ENCODE results near the gene RSRC1. TPM values are rescaled to one million over a fixed set of nuclear protein-coding genes. Genes with fewer than 3 reads are reported as not detected.

RSRC1 gene
- total and polyA plus RNA-seq, 2 donors (not counting 1 experiment from before 2014, with no cell fraction given): 4.5 to 54.6 TPM

GRCh38 chr3:158453865-158454264 is 344.0 kb downstream of the RSRC1 start:
- peaks cover 14% of the 10 kb centered on the region for H3K4me1 Mint-ChIP-seq
- H3K4me3 ChIP-seq (ENCODE audit: control extremely low read depth in 1 of 5, extremely low read depth in 1 of 5, insufficient read depth in 1 of 5, low read depth in 2 of 5, low read length in 4 of 5): no peak overlapping the region
- ATAC-seq (ENCODE audit: low read depth) (no peak), DNase-seq (no peak)
- ChIA-PET POLR2A (no interaction called here), CTCF (no interaction called here)
- no peaks in the 10 kb centered on the region for H3K9me3 Mint-ChIP-seq (ENCODE audit: insufficient read depth)
- TF ChIP-seq CTCF (IDR thresholded peaks at IDR 0.05): no peak
- no peak for TF ChIP-seq EZH2 (IDR thresholded peaks at IDR 0.05; ENCODE audit: borderline replicate concordance, insufficient read depth, low read depth, low read length, poor library complexity, severe bottlenecking)
- no peak overlapping the region for H3K9ac ChIP-seq (ENCODE audit: low read length)
- H3K4me2 ChIP-seq (replicated peaks; ENCODE audit: low read depth, low read length, poor library complexity, severe bottlenecking): no peak overlapping the region
- H3K27ac ChIP-seq (ENCODE audit: low read length in 2 of 2): no peak overlapping the region
- H3K36me3 ChIP-seq (replicated peaks in 1 of 2; ENCODE audit: control extremely low read depth in 1 of 2, control insufficient read depth in 1 of 2, extremely low read depth in 1 of 2, insufficient read depth in 2 of 2, low read length in 1 of 2): no peaks in the 10 kb centered on the region
- no peaks in the 10 kb centered on the region for H3K27me3 Mint-ChIP-seq
- no peak overlapping the region for H3K27ac Mint-ChIP-seq
- no peak overlapping the region for H2AFZ ChIP-seq (ENCODE audit: insufficient read depth, low read depth, low read length, poor library complexity, severe bottlenecking)
- no peaks in the 10 kb centered on the region for H4K20me1 ChIP-seq (ENCODE audit: control insufficient read depth, insufficient read depth, low read length, poor library complexity, severe bottlenecking)
- H3K27me3 ChIP-seq (replicated peaks in 1 of 4; ENCODE audit: control extremely low read depth in 1 of 4, control insufficient read depth in 3 of 4, insufficient read depth in 4 of 4, low read length in 3 of 4): no peaks in the 10 kb centered on the region
- H3K4me1 ChIP-seq (ENCODE audit: control insufficient read depth in 2 of 2, insufficient read depth in 2 of 2, low read length in 2 of 2): peaks cover 0 to 7% of the 10 kb centered on the region in 2 donors
- no peak overlapping the region for H3K4me3 Mint-ChIP-seq
- no peaks in the 10 kb centered on the region for H3K79me2 ChIP-seq (ENCODE audit: control insufficient read depth, insufficient read depth, low read length)
- H3K9me3 ChIP-seq (ENCODE audit: control extremely low read depth in 1 of 3, control insufficient read depth in 2 of 3, insufficient read depth in 1 of 3, low read length in 2 of 3): no peaks in the 10 kb centered on the region
- intact Hi-C loops (cut with micrococcal nuclease): no loop called here

- Histone ChIP-seq H4K20me1 (ENCODE audit: control insufficient read depth, insufficient read depth, low read length, poor library complexity, severe bottlenecking) (no peaks in the 10 kb centered on the region), H3K4me1 (ENCODE audit: control insufficient read depth in 2 of 2, insufficient read depth in 2 of 2, low read length in 2 of 2) (peaks cover 0 to 7% of the 10 kb centered on the region in 2 donors), H3K9ac (ENCODE audit: low read length) (no peak overlapping the region), H2AFZ (ENCODE audit: insufficient read depth, low read depth, low read length, poor library complexity, severe bottlenecking) (no peak overlapping the region), H3K36me3 (replicated peaks in 1 of 2; ENCODE audit: control extremely low read depth in 1 of 2, control insufficient read depth in 1 of 2, extremely low read depth in 1 of 2, insufficient read depth in 2 of 2, low read length in 1 of 2) (no peaks in the 10 kb centered on the region), H3K27ac (ENCODE audit: low read length in 2 of 2) (no peak overlapping the region), H3K79me2 (ENCODE audit: control insufficient read depth, insufficient read depth, low read length) (no peaks in the 10 kb centered on the region), H3K4me2 (replicated peaks; ENCODE audit: low read depth, low read length, poor library complexity, severe bottlenecking) (no peak overlapping the region), H3K9me3 (ENCODE audit: control extremely low read depth in 1 of 3, control insufficient read depth in 2 of 3, insufficient read depth in 1 of 3, low read length in 2 of 3) (no peaks in the 10 kb centered on the region), H3K4me3 (ENCODE audit: control extremely low read depth in 1 of 5, extremely low read depth in 1 of 5, insufficient read depth in 1 of 5, low read depth in 2 of 5, low read length in 4 of 5) (no peak overlapping the region), H3K27me3 (replicated peaks in 1 of 4; ENCODE audit: control extremely low read depth in 1 of 4, control insufficient read depth in 3 of 4, insufficient read depth in 4 of 4, low read length in 3 of 4) (no peaks in the 10 kb centered on the region)
- peaks cover 14% of the 10 kb centered on the region for H3K4me1 Mint-ChIP-seq
- CTCF ChIA-PET: no interaction called here
- ATAC-seq (ENCODE audit: low read depth): no peak
- H3K4me3 Mint-ChIP-seq: no peak overlapping the region
- intact Hi-C loops (cut with micrococcal nuclease): no loop called here
- no peaks in the 10 kb centered on the region for H3K27me3 Mint-ChIP-seq
- POLR2A ChIA-PET: no interaction called here
- TF ChIP-seq CTCF (IDR thresholded peaks at IDR 0.05) (no peak), EZH2 (IDR thresholded peaks at IDR 0.05; ENCODE audit: borderline replicate concordance, insufficient read depth, low read depth, low read length, poor library complexity, severe bottlenecking) (no peak)
- 79% methylated on average over 4 of the region's 5 CpGs for WGBS (ENCODE audit: insufficient coverage)
- no peak overlapping the region for H3K27ac Mint-ChIP-seq
- H3K9me3 Mint-ChIP-seq (ENCODE audit: insufficient read depth): no peaks in the 10 kb centered on the region
- no peak for DNase-seq
Measured at GRCh38 chr3:158455406-158455805, 345.5 kb downstream of the RSRC1 start.
